DLD1 (cell line): ENCODE measurements around the gene GUCY1A2.
"Not testable (repeated sequence)": the region's sequence is repeated elsewhere in the genome, so short reads cannot be mapped to it uniquely, and the experiment has no call there.

Experiments used
- in situ Hi-C: cut with HindIII; loops from 2 replicates; pipeline ENCODE4 v1.10.0; 2017; ENCODE audit warnings: low sequenced_read_pairs

GUCY1A2 gene

GRCh38 chr11:107018219-107018901 is at the start of gene GUCY1A2:
TSS of gene GUCY1A2 (minus strand) at chr11:107018476. CDS start at chr11:107018055, 421 bp downstream.
- in situ Hi-C loops = no loop called here

- in situ Hi-C loops = no loop called here
Measured at GRCh38 chr11:107054391-107054790, 36.1 kb upstream of the GUCY1A2 start.

- in situ Hi-C loops = not testable (repeated sequence)
Measured at GRCh38 chr11:107051332-107051731, 33.1 kb upstream of the GUCY1A2 start.

GRCh38 chr11:107050899-107051298 is 32.6 kb upstream of the GUCY1A2 start:
- in situ Hi-C loops = not testable (repeated sequence)

- in situ Hi-C loops = no loop called here
Measured at GRCh38 chr11:107050121-107050520, 31.8 kb upstream of the GUCY1A2 start.

GRCh38 chr11:107044503-107044902 is 26.2 kb upstream of the GUCY1A2 start:
- in situ Hi-C loops = no loop called here

- in situ Hi-C loops = no loop called here
Measured at GRCh38 chr11:107043242-107044006, 25.1 kb upstream of the GUCY1A2 start.

GRCh38 chr11:107042748-107043147 is 24.5 kb upstream of the GUCY1A2 start:
- in situ Hi-C loops = no loop called here

- in situ Hi-C loops = no loop called here
Measured at GRCh38 chr11:107041088-107041444, 22.8 kb upstream of the GUCY1A2 start.

GRCh38 chr11:107040433-107041087 is 22.3 kb upstream of the GUCY1A2 start:
- in situ Hi-C loops = no loop called here

GRCh38 chr11:107025673-107026072 is 7.4 kb upstream of the GUCY1A2 start:
- in situ Hi-C loops = no loop called here

- in situ Hi-C loops = no loop called here
Measured at GRCh38 chr11:107020594-107020993, 2.3 kb upstream of the GUCY1A2 start.

- in situ Hi-C loops = no loop called here
Measured at GRCh38 chr11:107018902-107019493, 722 bp upstream of the GUCY1A2 start.

- in situ Hi-C loops = no loop called here
Measured at GRCh38 chr11:107017433-107018218, 650 bp downstream of the GUCY1A2 start.

GRCh38 chr11:107017104-107017432 is 1.2 kb downstream of the GUCY1A2 start:
- in situ Hi-C loops = no loop called here

GRCh38 chr11:107014871-107015270 is 3.4 kb downstream of the GUCY1A2 start:
- in situ Hi-C loops = no loop called here

- in situ Hi-C loops = no loop called here
Measured at GRCh38 chr11:107011977-107012376, 6.3 kb downstream of the GUCY1A2 start.

- in situ Hi-C loops = no loop called here
Measured at GRCh38 chr11:107009190-107009589, 9.1 kb downstream of the GUCY1A2 start.

GRCh38 chr11:107006076-107006833 is 12.0 kb downstream of the GUCY1A2 start:
- in situ Hi-C loops = no loop called here

- in situ Hi-C loops = no loop called here
Measured at GRCh38 chr11:106999196-106999595, 19.1 kb downstream of the GUCY1A2 start.
